GM12873 (cell line): Measurements from ENCODE around the gene CRABP1.

Experiments used
- TF ChIP-seq, protein P1 (sequence below): IDR thresholded peaks from 2 replicates; pipeline ENCODE4 v1.5.1; 2012; ENCODE audit warnings: low read depth, mild to moderate bottlenecking, moderate library complexity, low read length, control low read depth; ENCODE audit not compliant: insufficient read depth; ENCODE audit errors: missing control alignments

The CRABP1 gene

DNA sequence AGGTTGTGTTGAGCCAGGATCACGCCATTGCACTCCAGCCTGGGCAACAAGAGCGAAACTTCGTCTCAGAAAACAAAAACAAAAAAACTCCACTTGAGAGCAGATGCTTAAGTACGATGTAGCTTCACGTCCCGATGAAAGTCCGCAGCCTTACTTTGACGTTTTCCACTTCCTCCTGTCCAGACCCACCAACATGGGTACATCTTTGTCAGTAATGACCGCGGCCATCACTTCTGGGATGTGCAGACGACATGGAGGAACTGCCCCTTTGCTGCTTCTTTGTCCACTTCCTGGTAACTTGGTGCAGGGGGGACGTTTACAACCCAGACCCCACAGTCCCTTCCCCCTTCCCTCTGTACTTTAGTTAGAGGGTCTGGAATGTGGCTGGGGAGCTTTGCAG, 48.7 kb downstream of the CRABP1 start:
- TF ChIP-seq, protein P1, sequence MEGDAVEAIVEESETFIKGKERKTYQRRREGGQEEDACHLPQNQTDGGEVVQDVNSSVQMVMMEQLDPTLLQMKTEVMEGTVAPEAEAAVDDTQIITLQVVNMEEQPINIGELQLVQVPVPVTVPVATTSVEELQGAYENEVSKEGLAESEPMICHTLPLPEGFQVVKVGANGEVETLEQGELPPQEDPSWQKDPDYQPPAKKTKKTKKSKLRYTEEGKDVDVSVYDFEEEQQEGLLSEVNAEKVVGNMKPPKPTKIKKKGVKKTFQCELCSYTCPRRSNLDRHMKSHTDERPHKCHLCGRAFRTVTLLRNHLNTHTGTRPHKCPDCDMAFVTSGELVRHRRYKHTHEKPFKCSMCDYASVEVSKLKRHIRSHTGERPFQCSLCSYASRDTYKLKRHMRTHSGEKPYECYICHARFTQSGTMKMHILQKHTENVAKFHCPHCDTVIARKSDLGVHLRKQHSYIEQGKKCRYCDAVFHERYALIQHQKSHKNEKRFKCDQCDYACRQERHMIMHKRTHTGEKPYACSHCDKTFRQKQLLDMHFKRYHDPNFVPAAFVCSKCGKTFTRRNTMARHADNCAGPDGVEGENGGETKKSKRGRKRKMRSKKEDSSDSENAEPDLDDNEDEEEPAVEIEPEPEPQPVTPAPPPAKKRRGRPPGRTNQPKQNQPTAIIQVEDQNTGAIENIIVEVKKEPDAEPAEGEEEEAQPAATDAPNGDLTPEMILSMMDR: no peak

DNA sequence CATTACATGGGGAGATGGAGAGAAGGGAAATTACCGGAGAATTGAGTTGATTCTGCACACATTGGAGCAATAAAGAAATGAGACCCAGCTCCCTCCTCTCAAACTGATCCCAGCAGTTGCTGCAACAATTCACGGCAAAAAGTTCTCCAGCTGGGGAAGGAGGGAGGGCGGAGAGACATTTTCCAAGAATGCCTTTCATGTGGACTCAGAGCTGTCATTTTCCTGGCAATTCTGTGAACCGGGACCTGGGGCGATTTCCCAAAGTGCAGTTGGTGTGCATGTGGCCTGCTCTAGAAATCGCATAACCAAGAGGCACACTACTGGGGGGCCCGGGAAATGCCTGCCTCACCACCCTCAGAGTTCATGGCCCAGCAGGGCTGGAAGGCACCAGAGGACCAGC, 49.2 kb downstream of the CRABP1 start:
- TF ChIP-seq, protein P1: no peak

DNA sequence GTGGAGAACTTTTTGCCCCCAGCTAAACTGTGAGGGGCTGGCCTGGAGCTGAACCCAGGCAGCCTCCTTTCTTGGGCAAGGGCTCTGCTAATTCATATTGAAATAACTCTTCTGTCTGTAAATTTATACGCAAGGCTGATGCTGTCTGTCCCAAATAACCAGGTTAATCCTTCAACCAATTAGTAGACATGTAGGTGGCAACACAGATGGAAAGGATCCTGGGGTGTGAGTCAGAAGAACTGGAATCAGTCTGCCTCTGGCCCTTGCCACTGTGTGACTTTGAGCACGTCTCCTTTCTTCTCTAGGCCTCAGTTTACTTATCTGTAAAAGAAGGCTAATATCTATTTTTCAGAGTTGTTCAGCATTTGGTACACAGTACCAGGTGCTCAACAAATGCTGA, 49.6 kb downstream of the CRABP1 start:
- TF ChIP-seq, protein P1: no peak

DNA sequence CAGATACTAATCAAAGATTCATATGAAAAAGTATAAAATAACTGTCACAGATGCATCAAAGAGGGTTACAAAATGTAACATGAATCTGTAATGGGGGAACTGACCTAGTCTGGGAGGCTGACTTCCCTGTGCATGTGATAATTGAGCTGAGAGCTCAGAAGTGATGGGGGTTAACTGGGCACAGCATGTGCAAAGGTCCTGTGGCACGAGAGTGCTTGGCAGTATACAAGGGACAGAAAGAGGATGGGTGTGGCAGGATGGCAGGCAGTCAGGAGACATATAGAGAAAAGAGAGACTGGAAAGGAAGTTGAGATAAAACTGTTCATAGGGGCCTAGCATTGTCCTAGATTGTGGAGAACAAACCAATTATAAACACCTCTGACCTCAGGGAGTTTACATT, 50.1 kb downstream of the CRABP1 start:
- TF ChIP-seq, protein P1: no peak

DNA sequence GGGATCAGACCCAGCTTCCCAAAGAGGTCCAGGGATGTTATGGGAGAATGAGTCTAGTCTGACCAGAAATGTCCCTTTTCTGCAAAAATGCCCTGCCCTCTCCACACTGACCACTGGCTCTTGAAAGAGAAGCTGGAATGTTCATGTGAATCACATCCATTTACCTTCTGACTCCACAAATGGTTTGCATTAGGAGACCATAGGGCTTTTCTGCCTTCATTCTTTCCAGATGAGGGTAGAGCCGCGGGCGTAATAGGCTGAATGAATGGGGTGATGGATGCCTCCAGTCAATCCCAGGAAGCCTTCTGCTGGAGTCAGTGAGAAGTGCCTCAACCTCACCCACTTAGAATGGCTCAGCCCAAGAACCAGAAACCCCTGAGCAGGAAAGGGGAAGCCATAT, 50.7 kb downstream of the CRABP1 start:
- TF ChIP-seq, protein P1: no peak

DNA sequence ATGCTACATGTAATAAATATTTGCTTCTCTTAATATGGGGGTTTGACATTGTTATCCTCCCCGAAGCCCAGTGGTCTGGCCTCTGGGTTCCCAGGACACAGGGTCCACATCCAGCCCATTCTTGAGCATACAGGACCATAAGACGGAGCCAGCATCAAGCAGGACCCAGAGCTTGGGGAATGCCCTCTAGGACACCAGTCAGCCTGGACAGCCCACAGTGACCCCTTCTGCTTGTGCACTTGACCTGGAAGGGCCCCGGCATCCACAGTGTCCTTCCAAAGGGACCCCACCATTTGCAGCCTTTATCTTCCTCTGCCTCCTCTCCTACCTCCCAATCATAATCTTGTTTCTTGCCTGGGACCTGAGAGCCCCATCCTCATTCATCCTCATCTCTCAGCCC, 51.6 kb downstream of the CRABP1 start:
- TF ChIP-seq, protein P1: no peak

DNA sequence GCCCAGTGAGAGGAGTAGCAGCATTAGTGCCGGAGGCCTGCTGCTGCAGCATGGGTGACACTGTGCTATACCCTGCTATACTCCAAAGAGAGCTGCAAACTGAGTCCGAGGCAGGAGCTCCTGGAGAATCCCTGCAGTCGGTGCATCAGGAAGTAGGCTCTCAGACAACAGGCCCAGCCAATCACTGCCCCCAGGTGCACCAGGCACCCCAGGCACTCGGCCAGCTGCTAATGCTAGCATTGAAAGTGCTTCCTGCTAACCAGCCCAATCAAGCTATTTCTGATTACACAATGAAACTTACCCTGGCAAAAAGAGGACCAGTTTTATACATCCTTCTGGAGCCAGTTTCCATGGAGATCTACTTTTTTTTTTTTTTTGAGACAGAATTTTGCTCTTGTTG, 52.3 kb downstream of the CRABP1 start:
- TF ChIP-seq, protein P1: no peak

DNA sequence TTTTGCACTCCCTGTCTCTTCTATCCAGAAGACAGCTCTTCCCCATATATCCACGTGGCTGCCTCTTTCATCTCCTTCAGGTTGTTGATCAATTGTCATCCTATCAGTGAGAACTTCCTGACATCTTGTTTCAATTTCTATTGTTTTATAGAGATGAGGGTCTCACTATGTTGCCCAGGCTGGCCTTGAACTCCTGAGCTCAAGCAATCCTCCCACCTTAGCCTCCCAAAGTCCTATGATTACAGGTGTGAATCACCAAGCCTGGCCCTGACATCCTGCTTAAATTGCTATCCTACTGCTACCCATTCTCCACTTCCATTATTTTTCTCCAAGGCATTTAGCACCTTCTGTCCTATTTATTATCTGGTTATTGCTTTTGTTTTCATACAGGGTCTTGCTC, 53.0 kb downstream of the CRABP1 start:
- TF ChIP-seq, protein P1: no peak
